ENCODE results near the gene CD14.
"Not testable (repeated sequence)": the region's sequence is repeated elsewhere in the genome, so short reads cannot be mapped to it uniquely, and the experiment has no call there.

CD14 gene

GRCh38 chr5:140633021-140633471 lies at the start of gene CD14:
CD14 (minus strand) TSS chr5:140633175; CDS start chr5:140633071, 104 bp downstream.
- no peak for DNase-seq (ENCODE audit: low read depth)

- no peak for DNase-seq (ENCODE audit: low read depth)
Measured at GRCh38 chr5:140678993-140679392, 46.0 kb upstream of the CD14 start.

GRCh38 chr5:140677947-140678346 lies 45.0 kb upstream of the CD14 start:
- DNase-seq (ENCODE audit: low read depth) = no peak

GRCh38 chr5:140674629-140675028 lies 41.7 kb upstream of the CD14 start:
- DNase-seq (ENCODE audit: low read depth) = no peak

DNA sequence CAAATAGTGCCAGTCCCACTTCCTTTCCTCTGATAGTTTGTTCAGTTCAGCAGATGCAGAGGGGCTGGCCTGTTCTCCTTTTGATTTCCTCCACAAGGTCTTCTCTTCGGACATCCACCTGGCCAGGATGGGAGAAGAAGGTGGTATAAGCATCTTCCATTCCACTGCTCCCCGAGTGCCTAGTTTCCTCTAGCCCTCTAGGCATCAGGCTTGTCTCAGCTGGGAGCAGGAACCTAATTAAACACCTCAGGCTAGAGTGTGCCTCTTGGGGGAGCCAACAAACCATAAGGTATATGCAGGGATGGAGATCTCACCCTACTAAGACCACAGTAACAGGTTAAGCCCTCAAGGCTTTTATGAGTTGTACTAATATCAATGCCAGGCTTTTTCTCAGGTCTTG lies 41.2 kb upstream of the CD14 start:
- DNase-seq (ENCODE audit: low read depth) = no peak

- DNase-seq (ENCODE audit: low read depth) = no peak
Measured at GRCh38 chr5:140673187-140673976, 40.4 kb upstream of the CD14 start, which contains the start of gene DND1. DND1 (minus strand) TSS chr5:140673576; CDS start chr5:140673542, 34 bp downstream.

DNA sequence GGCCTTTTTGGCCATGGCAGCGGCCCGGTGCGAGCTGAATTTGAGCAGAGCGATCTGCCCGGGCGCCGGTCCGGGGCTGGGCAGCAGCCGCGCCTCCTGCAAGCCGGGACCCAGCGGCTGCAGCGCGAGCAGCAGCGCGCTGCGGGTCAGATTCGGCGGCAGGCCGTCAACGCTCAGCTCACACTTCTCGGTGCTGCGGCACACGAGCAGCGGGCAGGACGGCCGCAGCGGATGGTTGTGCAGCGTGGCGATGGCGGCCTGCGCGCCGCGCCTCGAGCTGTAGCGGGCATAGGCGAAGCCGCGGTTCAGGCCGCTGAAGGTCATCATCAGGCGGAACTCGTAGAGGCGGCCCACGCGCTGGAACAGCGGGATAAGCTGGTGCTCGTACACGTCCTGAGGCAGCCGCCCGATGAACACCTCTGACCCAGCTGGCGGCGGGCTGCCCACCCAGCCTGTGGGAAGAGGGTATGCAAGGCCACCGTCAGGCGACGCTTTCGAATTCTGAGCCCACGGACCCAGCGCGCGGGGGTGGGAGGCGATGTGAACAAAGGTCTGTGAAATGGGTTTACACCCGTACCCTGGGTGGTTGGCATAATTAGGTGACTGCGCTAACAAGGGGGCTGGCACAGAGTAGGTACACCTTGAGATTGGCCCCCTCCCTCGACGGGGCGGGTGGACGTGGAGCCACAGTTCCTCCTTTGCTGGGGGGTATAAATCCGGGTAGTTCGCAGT lies 39.6 kb upstream of the CD14 start:
- DNase-seq (ENCODE audit: low read depth) = no peak

DNA sequence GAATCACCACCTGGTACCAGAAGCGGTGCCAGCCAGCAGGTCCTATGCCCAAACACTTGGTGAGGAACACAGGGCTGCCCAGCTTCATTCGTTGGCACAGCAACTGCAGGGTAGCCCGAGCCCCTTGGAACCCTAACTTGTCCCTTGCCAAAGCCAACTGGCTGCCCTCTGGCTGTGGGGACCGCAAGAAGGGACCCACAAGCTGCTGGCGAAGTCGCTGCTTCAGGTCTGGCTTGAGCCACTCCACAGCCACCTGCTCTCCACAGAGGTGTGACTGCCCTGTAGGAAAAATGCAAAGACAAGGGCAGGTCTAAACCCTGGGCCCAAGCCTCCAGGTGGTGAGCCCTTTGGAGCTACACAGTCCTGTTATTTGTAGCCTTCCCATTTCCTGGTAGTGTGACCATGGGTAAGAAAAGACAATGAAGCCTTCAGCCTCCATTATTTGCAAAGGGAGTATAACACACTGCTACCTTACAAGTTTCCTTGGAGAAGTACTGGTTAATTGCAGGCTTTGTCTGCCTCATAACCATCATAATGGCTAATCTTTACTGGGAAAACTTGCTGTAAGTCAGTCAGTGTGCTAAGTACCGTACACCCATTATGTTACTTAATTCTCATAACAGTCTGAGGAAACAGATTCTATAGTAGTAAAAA lies 38.6 kb upstream of the CD14 start:
- no peak for DNase-seq (ENCODE audit: low read depth)

DNA sequence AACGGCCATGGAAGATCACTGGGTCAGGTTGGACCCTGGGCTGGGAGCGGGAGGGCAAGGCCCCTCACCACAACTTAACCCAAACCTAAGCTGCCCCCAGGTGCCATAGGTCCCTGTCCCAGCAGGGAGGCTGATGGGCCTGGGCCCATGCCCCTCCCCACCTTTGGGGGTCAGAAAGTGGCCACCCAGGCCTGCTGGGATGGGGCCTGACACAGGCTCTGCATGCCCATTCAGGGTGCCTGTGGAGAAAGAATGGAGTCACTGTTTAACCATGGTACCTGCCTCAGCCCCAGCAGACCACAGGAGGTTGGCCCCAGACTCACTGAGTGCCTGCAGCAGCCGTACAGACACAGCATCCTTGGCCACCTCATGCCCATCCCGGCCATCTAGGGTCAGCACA lies 38.1 kb upstream of the CD14 start:
- not testable (repeated sequence) for DNase-seq (ENCODE audit: low read depth)

GRCh38 chr5:140664359-140665119 lies 31.6 kb upstream of the CD14 start, which contains the start of gene WDR55:
WDR55 (plus strand) TSS chr5:140664904; CDS start chr5:140664913, 9 bp downstream.
- peak; percentile 97 for DNase-seq (ENCODE audit: low read depth)

- no peak for DNase-seq (ENCODE audit: low read depth)
Measured at GRCh38 chr5:140664030-140664358, 31.0 kb upstream of the CD14 start.

DNA sequence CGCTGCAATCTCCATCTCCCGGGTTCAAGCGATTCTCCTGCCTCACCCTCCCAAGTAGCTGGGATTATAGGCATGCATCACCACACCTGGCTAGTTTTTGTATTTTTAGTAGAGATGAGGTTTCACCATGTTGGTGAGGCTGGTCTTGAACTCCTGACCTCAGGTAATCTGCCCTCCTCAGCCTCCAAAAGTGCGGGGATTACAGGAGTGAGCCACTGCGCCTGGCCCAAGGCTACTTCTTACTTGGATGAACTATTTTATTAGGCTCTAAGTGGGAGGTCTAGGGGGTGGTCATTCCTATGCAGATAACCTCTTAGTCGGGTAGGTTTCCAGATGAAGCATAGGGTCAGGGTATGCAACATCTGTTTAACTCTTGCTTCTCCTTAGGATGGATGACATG lies 27.4 kb upstream of the CD14 start:
- DNase-seq (ENCODE audit: low read depth) = not testable (repeated sequence)

GRCh38 chr5:140658870-140659269 lies 25.9 kb upstream of the CD14 start:
- no peak for DNase-seq (ENCODE audit: low read depth)

GRCh38 chr5:140647042-140647419 lies 14.1 kb upstream of the CD14 start:
- DNase-seq (ENCODE audit: low read depth) = no peak

DNA sequence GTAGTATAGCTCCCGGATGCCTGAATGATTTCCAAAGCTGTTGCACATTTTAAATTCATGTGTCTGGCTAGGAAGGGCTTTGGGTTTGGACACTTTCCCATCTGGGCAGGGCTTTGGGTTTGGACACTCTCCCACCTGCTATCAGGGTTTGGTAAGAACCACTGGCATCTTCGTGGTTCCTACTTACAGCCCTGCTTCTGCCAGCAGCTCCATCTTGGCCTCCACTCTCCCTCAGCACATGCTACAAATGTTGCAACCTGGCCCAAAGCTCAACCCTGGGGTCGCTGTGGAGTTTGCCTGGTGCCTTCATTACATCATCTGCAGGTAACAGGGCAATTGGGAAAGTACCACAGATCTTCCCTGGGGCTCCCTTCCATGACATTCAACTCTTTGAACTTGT lies 9.7 kb upstream of the CD14 start:
- DNase-seq (ENCODE audit: low read depth) = no peak

DNA sequence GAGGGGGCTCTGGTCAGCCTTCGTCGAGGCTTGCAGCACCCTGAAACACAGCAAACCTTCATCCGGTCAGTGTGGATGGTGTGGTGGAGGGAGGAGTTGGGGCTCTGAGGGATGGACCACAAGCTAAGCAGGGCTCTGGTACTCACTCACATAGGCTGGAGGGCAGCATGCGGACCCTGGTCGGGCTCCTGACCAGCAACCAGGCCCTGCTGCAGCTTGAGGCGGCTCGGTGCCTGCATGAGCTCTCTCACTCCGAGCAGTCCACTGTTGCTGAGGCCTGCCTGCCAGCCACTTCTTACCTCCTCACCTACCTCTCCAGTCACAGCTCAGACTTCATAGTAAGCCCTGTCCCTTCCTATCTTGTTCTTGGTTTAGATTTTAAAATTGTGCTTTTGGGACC lies 8.7 kb upstream of the CD14 start:
- DNase-seq (ENCODE audit: low read depth) = no peak

DNA sequence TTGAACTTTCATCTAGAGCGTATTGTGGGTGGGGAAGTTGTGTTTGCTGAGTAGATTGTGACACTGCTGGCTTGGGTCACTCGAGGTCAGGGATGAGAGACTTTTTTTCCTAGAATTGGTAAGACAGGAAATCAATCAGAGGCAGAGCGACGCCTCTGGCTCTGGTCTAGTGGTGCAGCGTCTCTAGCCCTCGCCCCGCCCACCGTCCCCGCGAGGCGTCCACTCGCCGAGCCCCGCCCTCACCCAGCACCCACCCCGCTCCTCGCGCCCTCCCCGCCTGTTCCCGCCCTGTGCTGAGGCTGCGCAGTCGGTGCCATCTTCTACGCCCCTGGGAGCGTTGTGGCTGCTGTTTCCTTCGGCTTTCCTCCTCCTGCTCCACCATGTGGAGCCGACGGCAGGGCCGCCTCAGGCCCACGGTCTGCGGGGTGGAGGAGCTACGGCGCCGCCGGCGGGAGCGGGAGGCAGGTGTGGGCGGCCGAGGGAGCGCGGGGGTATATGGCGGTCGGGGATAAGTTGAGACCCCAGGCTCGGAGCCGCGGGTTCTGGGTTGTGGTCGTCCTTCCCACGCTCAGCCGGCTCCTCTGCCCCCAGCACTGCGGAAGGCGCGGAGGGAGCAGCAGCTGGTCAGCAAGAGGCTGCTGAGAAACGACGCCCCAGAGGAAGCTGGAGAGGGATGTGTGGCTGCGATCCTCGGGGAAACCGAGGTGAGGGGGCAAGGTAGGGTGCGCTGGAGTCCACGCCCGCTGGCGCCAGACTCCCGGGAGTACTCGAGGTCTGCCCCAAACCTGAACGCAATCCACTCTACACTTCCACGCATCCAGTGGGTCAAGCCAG lies 6.4 kb upstream of the CD14 start, which contains the start of gene TMCO6:
Gene TMCO6, plus strand, starts transcription at position 304 of the 834 bp plus-strand sequence. Its CDS starts 77 bp downstream, at position 381.
- DNase-seq (ENCODE audit: low read depth) = peak; percentile 95

DNA sequence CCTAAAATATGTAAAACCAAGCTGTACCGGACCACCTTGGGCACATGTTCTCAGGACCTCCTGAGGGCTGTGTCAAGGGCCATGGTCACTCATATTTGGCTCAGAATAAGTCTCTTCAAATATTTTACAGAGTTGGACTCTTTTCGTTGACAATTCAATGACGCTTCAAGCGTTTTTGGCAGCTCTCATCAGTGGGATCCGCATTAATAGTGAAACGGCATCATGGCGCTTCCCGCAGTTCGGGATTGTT lies 5.8 kb upstream of the CD14 start:
- not testable (repeated sequence) for DNase-seq (ENCODE audit: low read depth)

GRCh38 chr5:140637371-140638100 lies 4.6 kb upstream of the CD14 start:
- no peak for DNase-seq (ENCODE audit: low read depth)

Data from T-helper 22 cell (primary cell).